PC-3 (cell line): ENCODE measurements around the gene PODN. TPM values are rescaled to one million over a fixed set of nuclear protein-coding genes. Genes with fewer than 3 reads are reported as not detected.

Experiments
- ATAC-seq: fragments of 200-7000 bp; cut with Tn5 transposase; 2 replicates; pipeline ENCODE4 v1.9.1; 2020; ENCODE audit warnings: mild to moderate bottlenecking, moderate library complexity
- BruUV-seq: library from RNA; stranded (reverse); fragments of 400-500 nt; replicated peaks from 2 replicates; lab custom pipeline; 2021; lab: Mats Ljungman, UMichigan
- CTCF ChIA-PET: fragments of 300-600 bp; sonication (Branson Sonifier 250); formaldehyde crosslinking; loops from one replicate; lab custom pipeline; 2022; ENCODE audit warnings: antibody characterized with exemption; lab: Charles Lee
- POLR2A ChIA-PET: fragments of 300-600 bp; sonication (Branson Sonifier 250); formaldehyde crosslinking; loops from one replicate; lab custom pipeline; 2022; ENCODE audit warnings: antibody characterized with exemption; ENCODE audit not compliant: unreplicated experiment; lab: Charles Lee
- DNase-seq: peaks from one replicate; pipeline ENCODE4 v3.0.0-alpha.2; 2015
- H2AFZ ChIP-seq: fragments of 300-600 bp; sonication (generic); 2 replicates; pipeline ENCODE4 v1.6.0; 2016; ENCODE audit warnings: antibody characterized with exemption, low read length
- H3F3A ChIP-seq: fragments of 300-600 bp; sonication (generic); one replicate; pipeline ENCODE4 v1.6.0; 2017; ENCODE audit warnings: antibody characterized with exemption, low read length, control low read depth, mild to moderate bottlenecking; ENCODE audit not compliant: unreplicated experiment
- H3K27ac ChIP-seq: fragments of 300-600 bp; sonication (generic); 2 replicates; pipeline ENCODE4 v1.5.1; 2016; ENCODE audit warnings: mild to moderate bottlenecking, low read length
- H3K27me3 ChIP-seq: fragments of 300-600 bp; sonication (generic); 2 replicates; pipeline ENCODE4 v1.6.1; 2016; ENCODE audit warnings: low read length, mixed read lengths
- H3K36me3 ChIP-seq: fragments of 300-600 bp; sonication (generic); 2 replicates; pipeline ENCODE4 v1.6.1; 2016; ENCODE audit warnings: low read depth, mixed run types, low read length, mixed read lengths
- H3K4me1 ChIP-seq: fragments of 300-600 bp; sonication (generic); 2 replicates; pipeline ENCODE4 v1.5.1; 2016; ENCODE audit warnings: low read length; ENCODE audit not compliant: insufficient read depth
- H3K4me2 ChIP-seq: fragments of 300-600 bp; sonication (generic); 2 replicates; pipeline ENCODE4 v1.6.0; 2016; ENCODE audit warnings: low read length
- H3K4me3 ChIP-seq: fragments of 300-600 bp; sonication (generic); 2 replicates; pipeline ENCODE4 v1.5.1; 2016; ENCODE audit warnings: mild to moderate bottlenecking, low read length, mixed read lengths
- H3K79me2 ChIP-seq: fragments of 300-600 bp; sonication (generic); 2 replicates; pipeline ENCODE4 v1.6.1; 2017; ENCODE audit warnings: low read length, mixed read lengths
- H3K9ac ChIP-seq: fragments of 300-600 bp; sonication (generic); 2 replicates; pipeline ENCODE4 v1.6.0; 2016; ENCODE audit warnings: mild to moderate bottlenecking, low read length
- H3K9me2 ChIP-seq: fragments of 300-600 bp; sonication (generic); replicated peaks from 2 replicates; pipeline ENCODE4 v1.6.1; 2016; ENCODE audit warnings: mixed run types, low read length, mixed read lengths
- H3K9me3 ChIP-seq: fragments of 300-600 bp; sonication (generic); 2 replicates; pipeline ENCODE4 v1.6.1; 2016; ENCODE audit warnings: low read length, mixed read lengths
- H4K20me1 ChIP-seq: fragments of 300-600 bp; sonication (generic); 2 replicates; pipeline ENCODE4 v1.6.1; 2016; ENCODE audit warnings: low read length, mixed read lengths
- EZH2 ChIP-seq: fragments of 300-600 bp; sonication (generic); IDR thresholded peaks from one replicate; pipeline ENCODE4 v1.6.1; 2017; ENCODE audit warnings: antibody characterized with exemption, mild to moderate bottlenecking, low read length; ENCODE audit not compliant: unreplicated experiment
- EZH2phosphoT487 ChIP-seq: fragments of 300-600 bp; sonication (generic); IDR thresholded peaks from 2 replicates; pipeline ENCODE4 v1.6.1; 2018; ENCODE audit warnings: mild to moderate bottlenecking, antibody characterized with exemption, low read length, borderline replicate concordance
- intact Hi-C: fragments of 100-400 bp; cut with micrococcal nuclease; formaldehyde crosslinking; loops from 2 replicates; pipeline ENCODE4 v1.9.0; 2023
- total RNA-seq: library from RNA; depleted of rRNA; stranded (reverse); fragments of >200 nt; gene quantifications from 2 replicates; pipeline ENCODE4 v1.2.3, GENCODE V29; 2014
- TF ChIP-seq, protein P1 (sequence below): fragments of 300-600 bp; sonication (generic); conservative IDR thresholded peaks from 2 replicates; pipeline ENCODE4 v1.5.1; 2017; ENCODE audit warnings: antibody characterized with exemption, low read depth, mild to moderate bottlenecking, low read length

The PODN gene
- total RNA-seq, 1 experiment from 2014 or later, result not detected

DNA sequence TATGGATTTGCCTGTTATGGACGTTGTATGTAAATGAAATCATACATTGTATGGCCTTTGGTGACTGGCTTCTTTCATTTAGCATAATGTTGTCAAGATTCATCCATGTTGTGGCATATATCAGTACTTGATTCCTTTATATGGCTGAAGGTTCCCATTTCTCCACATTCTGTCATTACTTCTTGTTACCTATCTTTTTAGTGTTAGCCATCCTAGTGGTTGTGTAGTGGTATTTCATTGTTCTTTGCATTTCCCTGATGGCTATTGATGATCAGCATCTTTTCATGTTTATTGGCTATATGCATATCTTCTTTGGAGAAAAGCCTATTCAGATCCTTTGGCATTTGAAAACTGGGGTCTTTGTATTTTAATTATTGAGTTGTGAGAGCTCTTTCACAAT is 39.8 kb upstream of the PODN start:
- H3K4me3 ChIP-seq, result no peak overlapping the region
- no peaks in the 10 kb centered on the region for H3K27me3 ChIP-seq
- CTCF ChIA-PET, result no interaction called here
- ATAC-seq (no peak), DNase-seq (no peak)
- POLR2A ChIA-PET, result no interaction called here
- H4K20me1 ChIP-seq, result no peaks in the 10 kb centered on the region
- no TSS peak for BruUV-seq
- H3K36me3 ChIP-seq, result no peaks in the 10 kb centered on the region
- H2AFZ ChIP-seq, result no peak overlapping the region
- no peak overlapping the region for H3K9ac ChIP-seq
- H3K4me1 ChIP-seq, result no peaks in the 10 kb centered on the region
- no peak overlapping the region for H3K27ac ChIP-seq
- TF ChIP-seq EZH2phosphoT487 (no peak), EZH2 (no peak)
- TF ChIP-seq, protein P1, sequence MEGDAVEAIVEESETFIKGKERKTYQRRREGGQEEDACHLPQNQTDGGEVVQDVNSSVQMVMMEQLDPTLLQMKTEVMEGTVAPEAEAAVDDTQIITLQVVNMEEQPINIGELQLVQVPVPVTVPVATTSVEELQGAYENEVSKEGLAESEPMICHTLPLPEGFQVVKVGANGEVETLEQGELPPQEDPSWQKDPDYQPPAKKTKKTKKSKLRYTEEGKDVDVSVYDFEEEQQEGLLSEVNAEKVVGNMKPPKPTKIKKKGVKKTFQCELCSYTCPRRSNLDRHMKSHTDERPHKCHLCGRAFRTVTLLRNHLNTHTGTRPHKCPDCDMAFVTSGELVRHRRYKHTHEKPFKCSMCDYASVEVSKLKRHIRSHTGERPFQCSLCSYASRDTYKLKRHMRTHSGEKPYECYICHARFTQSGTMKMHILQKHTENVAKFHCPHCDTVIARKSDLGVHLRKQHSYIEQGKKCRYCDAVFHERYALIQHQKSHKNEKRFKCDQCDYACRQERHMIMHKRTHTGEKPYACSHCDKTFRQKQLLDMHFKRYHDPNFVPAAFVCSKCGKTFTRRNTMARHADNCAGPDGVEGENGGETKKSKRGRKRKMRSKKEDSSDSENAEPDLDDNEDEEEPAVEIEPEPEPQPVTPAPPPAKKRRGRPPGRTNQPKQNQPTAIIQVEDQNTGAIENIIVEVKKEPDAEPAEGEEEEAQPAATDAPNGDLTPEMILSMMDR, result no peak
- H3K79me2 ChIP-seq, result peaks cover 49% of the 10 kb centered on the region
- no peaks in the 10 kb centered on the region for H3K9me3 ChIP-seq
- no peaks in the 10 kb centered on the region for H3K9me2 ChIP-seq
- H3F3A ChIP-seq, result no peaks in the 10 kb centered on the region
- intact Hi-C loops, result no loop called here
- H3K4me2 ChIP-seq, result no peak overlapping the region

DNA sequence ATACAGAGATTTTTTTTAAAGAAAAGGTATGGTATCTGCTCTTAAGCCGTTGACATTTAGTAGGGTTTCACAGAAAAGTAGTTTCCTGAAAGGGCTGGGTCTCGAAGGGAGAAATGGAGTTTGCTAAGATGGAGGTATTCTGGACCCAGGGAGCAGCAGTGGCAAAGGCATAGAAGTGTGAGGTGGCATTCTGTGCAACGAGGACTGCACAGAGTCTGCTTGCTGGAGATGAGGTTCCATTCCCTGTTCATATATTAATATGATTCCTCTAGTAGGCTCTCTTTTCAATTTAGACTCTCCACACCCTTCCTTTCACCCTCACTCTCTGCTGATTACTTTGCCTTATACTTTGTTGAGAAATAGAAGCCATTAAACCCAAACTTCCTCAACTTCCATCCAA is 38.5 kb upstream of the PODN start:
- H3K36me3 ChIP-seq, result no peaks in the 10 kb centered on the region
- no peak overlapping the region for H3K4me2 ChIP-seq
- no peaks in the 10 kb centered on the region for H3K27me3 ChIP-seq
- H3K4me1 ChIP-seq, result no peaks in the 10 kb centered on the region
- no TSS peak for BruUV-seq
- H2AFZ ChIP-seq, result no peak overlapping the region
- intact Hi-C loops, result no loop called here
- H3K27ac ChIP-seq, result no peak overlapping the region
- ChIA-PET POLR2A (no interaction called here), CTCF (no interaction called here)
- no peak for DNase-seq
- H4K20me1 ChIP-seq, result no peaks in the 10 kb centered on the region
- H3K4me3 ChIP-seq, result no peak overlapping the region
- TF ChIP-seq EZH2phosphoT487, result no peak
- TF ChIP-seq, protein P1, result no peak
- no peak for TF ChIP-seq EZH2
- H3K9me2 ChIP-seq, result no peaks in the 10 kb centered on the region
- H3K9ac ChIP-seq, result no peak overlapping the region
- H3F3A ChIP-seq, result no peaks in the 10 kb centered on the region
- H3K9me3 ChIP-seq, result no peaks in the 10 kb centered on the region
- H3K79me2 ChIP-seq, result peaks cover 35% of the 10 kb centered on the region
- ATAC-seq, result no peak

GRCh38 chr1:53024117-53024516 is 37.9 kb upstream of the PODN start:
- no peaks in the 10 kb centered on the region for H3K9me3 ChIP-seq
- DNase-seq (no peak), ATAC-seq (no peak)
- H3K4me3 ChIP-seq, result no peak overlapping the region
- intact Hi-C loops, result no loop called here
- no peak overlapping the region for H3K9ac ChIP-seq
- H3K4me2 ChIP-seq, result no peak overlapping the region
- H3F3A ChIP-seq, result no peaks in the 10 kb centered on the region
- no peaks in the 10 kb centered on the region for H3K9me2 ChIP-seq
- H3K36me3 ChIP-seq, result peaks cover under 1% of the 10 kb centered on the region; the same call in 1 of the 2 replicates
- ChIA-PET POLR2A (no interaction called here), CTCF (no interaction called here)
- no peaks in the 10 kb centered on the region for H3K4me1 ChIP-seq
- no peaks in the 10 kb centered on the region for H4K20me1 ChIP-seq
- no peak overlapping the region for H2AFZ ChIP-seq
- peaks cover 34% of the 10 kb centered on the region for H3K79me2 ChIP-seq
- BruUV-seq, result no TSS peak
- no peak for TF ChIP-seq EZH2
- TF ChIP-seq, protein P1, result no peak
- H3K27me3 ChIP-seq, result no peaks in the 10 kb centered on the region
- H3K27ac ChIP-seq, result no peak overlapping the region
